NCI-H2029 treated with DMSO at 0.1 percent for 48 hours (cell line): ENCODE results near the gene CYP4A11.
"Not testable (repeated sequence)": the region's sequence is repeated elsewhere in the genome, so short reads cannot be mapped to it uniquely, and the experiment has no call there.

Experiments
- DNase-seq: peaks from one replicate; lab custom pipeline; 2025; lab: John Stamatoyannopoulos, UW

The CYP4A11 gene, protein sequence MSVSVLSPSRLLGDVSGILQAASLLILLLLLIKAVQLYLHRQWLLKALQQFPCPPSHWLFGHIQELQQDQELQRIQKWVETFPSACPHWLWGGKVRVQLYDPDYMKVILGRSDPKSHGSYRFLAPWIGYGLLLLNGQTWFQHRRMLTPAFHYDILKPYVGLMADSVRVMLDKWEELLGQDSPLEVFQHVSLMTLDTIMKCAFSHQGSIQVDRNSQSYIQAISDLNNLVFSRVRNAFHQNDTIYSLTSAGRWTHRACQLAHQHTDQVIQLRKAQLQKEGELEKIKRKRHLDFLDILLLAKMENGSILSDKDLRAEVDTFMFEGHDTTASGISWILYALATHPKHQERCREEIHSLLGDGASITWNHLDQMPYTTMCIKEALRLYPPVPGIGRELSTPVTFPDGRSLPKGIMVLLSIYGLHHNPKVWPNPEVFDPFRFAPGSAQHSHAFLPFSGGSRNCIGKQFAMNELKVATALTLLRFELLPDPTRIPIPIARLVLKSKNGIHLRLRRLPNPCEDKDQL

DNA sequence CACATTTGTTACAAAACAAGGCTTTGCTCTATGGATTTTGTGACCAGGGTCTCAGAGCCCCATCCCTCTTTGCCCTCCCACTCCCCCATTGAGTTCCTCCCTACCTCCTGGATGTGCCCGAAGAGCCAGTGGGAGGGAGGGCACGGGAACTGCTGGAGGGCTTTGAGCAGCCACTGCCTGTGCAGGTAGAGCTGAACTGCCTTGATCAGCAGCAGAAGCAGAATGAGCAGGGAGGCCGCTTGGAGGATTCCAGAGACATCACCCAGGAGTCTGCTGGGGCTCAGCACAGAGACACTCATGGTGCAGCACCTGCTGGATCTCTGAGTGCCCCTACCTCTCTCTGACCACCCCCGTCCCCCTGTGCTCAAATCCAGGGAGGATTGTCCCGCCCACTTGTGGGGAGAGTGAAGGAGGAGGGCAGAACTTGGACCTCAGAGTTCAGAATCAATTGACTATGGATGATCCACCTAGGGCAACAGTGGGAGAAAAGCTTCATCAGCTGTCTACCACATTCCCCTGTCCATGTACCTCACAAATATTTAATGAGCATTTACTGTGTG lies at the start of gene CYP4A11:
TSS of gene CYP4A11 (minus strand) at position 342 of the 560 bp plus-strand sequence. CDS start at position 299, 43 bp downstream.
- DNase-seq, result no peak

DNA sequence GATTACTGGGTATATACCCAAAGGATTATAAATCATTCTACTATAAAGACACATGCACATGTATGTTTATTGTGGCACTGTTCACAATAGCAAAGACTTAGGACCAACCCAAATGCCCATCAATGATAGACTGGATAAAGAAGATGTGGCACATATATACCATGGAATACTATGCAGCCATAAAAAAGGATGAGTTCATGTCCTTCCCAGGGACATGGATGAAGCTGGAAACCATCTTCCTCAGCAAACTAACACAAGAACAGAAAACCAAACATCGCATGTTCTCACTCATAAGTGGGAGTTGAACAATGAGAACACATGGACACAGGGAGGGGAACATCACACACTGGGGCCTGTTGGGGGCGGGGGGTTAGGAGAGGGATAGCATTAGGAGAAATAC lies 49.3 kb upstream of the CYP4A11 start:
- DNase-seq, result not testable (repeated sequence)

DNA sequence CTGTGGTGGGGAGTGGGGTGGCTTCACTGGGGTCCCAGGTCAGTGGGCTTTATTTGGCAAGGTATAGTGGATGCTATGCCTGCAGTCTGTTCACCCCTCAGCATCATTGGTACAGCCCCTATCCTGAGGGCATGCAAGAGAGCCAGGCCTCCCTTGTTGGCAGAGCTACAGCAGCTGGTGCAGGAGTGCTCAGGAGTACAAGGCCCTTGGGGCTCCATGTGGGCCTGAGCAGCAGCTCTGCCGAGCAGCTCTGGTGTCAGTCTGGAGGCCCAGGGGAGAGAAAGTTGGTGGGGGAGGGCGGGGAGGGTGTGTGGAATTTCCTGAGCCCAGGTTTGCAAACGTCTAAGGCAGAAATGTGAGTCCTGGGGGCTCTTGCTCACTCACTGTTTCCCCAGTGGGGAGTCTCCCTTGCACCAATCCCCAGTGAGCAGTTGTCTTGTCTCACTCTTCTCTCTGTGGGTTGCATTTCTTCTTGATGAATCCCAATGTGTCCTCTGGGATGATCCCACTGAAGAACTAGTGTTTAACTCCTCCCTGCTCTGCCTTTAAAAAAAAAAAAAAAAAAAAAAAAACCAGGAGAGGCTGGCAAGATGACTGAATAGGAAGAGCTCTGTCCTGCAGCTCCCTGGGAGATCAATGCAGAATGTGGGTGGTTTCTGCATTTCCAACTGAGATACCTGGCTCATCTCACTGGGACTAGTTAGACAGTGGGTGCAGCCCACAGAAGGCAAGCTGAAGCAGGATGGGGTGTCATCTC lies 42.7 kb upstream of the CYP4A11 start:
- no peak for DNase-seq

GRCh38 chr1:46983166-46983829 lies 42.0 kb upstream of the CYP4A11 start:
- DNase-seq, result no peak

- no peak for DNase-seq
Observed at GRCh38 chr1:46969014-46969619, 27.8 kb upstream of the CYP4A11 start.

- DNase-seq, result not testable (repeated sequence)
Observed at GRCh38 chr1:46962272-46962671, 21.0 kb upstream of the CYP4A11 start.

DNA sequence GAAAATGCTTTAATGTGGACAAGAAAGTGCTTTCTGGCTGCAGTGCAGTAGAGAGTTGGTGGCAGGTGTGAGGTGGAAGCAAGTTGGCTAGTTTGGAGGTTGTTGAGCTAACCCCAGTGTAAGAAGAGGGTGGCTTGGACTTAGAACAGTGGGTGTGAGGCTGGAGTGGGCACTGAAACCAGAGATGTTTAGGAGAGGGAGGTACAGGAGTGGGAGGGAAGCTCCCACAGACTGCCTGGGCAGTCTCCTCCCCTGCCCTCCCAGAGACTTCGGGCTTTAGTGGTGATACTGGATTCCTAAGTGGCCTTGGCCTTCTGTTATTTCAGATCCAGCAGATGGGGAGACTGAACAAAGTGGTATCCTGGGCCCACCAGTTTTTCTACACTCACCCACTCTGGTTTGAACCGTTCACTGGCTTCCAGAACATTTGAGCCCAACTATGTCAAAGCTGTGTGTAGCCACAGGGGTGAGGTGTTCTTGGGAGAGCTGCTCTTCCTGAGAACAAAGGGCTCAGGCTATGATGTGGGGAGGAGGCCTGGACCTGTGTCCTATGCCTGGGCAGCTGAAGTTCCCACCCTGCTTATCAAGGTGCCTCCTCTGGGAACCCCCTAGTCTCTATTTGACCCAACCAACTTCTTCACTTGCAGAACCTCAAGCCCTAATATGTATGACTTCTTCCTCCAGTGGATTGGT lies 19.9 kb upstream of the CYP4A11 start:
- no peak for DNase-seq

GRCh38 chr1:46960250-46960649 lies 19.0 kb upstream of the CYP4A11 start:
- no peak for DNase-seq

- DNase-seq, result not testable (repeated sequence)
Observed at GRCh38 chr1:46955116-46955515, 13.8 kb upstream of the CYP4A11 start.

DNA sequence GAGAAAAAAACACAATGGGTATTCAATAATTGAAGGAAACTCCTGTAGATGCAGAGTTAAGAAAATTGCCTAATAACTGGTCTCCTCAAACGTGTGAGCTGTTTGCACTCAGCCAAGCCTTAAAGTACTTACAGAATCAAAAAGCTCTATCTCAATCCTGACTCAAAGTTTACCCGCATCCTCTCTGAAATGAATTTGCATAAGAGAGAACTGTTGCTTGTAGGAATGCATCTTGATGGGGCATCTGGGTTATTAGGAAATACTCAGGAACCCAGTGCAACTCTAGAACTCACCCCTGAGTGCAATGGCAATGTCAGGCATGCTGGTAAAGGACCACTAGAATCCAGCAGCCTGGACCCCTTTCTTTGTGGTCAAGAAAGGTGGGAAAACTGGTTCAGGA lies 12.6 kb upstream of the CYP4A11 start:
- not testable (repeated sequence) for DNase-seq

DNA sequence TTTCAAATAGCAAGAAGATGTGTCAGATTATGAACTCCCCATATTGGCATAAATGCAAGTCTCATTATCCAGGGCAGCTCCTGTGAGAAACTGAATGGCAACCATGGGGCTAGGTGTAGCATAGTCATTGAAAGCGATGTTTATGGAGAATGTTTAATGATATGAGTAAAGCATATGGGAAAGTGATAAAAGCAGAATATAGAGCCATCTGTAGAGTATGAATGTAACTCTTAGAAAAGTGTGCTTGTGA lies 8.1 kb upstream of the CYP4A11 start:
- not testable (repeated sequence) for DNase-seq

- peak; percentile 39 for DNase-seq
Observed at GRCh38 chr1:46948629-46949416, 7.5 kb upstream of the CYP4A11 start.

GRCh38 chr1:46947706-46948105 lies 6.4 kb upstream of the CYP4A11 start:
- not testable (repeated sequence) for DNase-seq

DNA sequence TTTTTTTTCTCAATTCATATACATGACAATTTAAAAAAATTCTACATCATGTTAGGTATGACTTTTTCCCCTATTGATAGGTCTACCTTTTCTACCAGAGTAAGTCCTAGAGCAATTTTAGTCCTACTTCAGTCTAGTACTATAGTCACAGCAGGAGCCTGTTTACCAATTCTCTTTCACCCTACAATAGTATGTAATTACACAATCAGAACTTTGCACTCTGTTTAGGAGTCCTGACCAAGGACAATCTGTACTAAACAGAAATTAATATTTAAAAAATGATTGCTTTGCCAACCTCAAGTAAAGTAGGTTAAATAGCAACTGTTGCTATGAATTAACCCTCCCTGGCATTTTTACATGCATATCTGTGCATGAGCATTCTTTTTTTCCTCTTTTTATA lies 810 bp upstream of the CYP4A11 start:
- DNase-seq, result no peak

DNA sequence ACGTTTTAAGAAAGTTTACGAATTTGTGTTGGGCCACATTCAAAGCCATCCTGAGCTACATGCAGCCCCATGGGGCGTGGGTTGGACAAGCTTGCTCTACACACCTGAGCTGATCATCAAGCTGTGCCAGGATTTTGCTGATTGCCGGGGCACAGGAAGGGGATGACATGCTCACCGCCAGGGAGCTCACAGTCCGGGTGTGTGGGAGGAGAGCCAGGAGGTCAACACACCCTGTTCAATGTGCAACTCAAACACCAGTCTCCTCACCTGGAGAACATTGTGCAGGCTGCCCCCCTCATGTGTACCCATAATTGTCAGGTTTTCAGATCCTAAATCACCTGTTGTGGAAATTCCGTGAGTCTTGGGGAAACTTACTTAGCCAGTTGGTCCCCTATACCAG lies 969 bp downstream of the CYP4A11 start:
- DNase-seq, result no peak

DNA sequence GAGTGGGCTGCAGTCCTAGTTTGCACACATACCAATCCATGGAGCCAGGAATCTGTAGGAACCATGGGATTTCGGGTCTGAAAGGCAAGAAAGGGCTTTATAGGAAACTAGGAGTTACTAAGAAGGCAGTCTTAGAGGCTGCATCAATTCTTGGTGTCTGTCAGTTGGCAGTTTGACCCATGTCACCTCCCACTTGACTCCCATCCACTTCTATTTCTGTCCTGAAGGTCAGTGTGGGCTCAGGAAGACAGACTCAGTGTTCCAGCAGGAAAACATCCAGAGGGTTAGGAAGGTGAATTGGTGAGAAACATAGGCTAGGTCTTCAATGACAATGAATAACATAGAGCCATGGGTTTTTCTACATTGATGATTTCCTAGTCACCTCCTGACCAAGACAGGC lies 4.0 kb downstream of the CYP4A11 start:
- no peak for DNase-seq

GRCh38 chr1:46936788-46937187 lies 4.5 kb downstream of the CYP4A11 start:
- no peak for DNase-seq

DNA sequence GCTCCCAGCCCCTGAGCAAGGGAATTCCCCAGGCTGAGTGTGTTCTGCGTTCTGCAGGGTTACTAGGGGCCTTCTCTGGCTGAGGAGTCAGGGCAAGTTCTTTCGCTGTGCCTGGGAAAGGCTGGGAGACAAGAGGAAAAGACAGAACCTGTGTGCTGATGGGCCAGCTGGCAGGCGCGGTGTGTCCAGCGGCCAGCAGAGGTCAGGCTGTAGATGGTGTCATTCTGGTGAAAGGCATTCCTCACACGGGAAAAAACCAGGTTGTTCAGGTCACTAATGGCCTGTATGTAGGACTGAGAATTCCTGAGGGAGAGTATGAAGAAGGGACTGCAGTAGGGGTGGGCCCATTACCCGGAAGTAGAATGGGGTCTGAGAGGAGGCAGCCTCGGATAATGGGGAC lies 6.4 kb downstream of the CYP4A11 start:
- DNase-seq, result peak; percentile 41

GRCh38 chr1:46932020-46932419 lies 9.3 kb downstream of the CYP4A11 start:
- DNase-seq, result not testable (repeated sequence)

DNA sequence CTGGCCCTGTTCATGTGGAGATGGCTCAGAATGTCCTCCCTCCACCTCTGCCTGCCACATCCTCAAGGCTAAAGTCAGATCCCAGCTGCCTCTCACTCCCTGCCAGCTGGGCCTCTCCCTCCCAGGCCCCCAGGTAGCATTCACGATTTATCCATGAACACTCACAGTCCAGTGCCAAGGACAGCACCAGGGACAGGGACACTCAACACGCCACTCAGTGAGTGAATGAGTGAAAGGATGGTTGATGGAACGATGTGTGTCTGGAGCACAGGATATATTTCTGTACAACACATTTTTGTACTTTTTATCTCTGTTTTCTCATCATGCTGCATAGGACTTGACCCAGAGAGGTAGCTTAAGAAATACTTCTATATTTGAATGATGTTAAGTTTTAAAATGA lies 10.1 kb downstream of the CYP4A11 start:
- no peak for DNase-seq
